ENCODE data around the gene TIGD1. TPM values are rescaled to one million over a fixed set of nuclear protein-coding genes. Genes with fewer than 3 reads are reported as not detected.

Gene TIGD1
- polyA plus RNA-seq, 1 donor from 2014 or later: 5.3 TPM

Other genes starting within 250 kb of the TIGD1 start
- gene ALPP, start 171.8 kb downstream of the TIGD1 start, polyA plus RNA-seq: not detected
- gene ALPG, start 143.7 kb downstream of the TIGD1 start, polyA plus RNA-seq: not detected
- not detected for gene ALPI, start 94.4 kb downstream of the TIGD1 start, polyA plus RNA-seq
- not detected for gene ECEL1, start 62.7 kb downstream of the TIGD1 start, polyA plus RNA-seq
- not detected for gene PRSS56, start 30.2 kb downstream of the TIGD1 start, polyA plus RNA-seq
- gene CHRND, start 24.4 kb downstream of the TIGD1 start, polyA plus RNA-seq: not detected
- not detected for gene CHRNG, start 10.9 kb downstream of the TIGD1 start, polyA plus RNA-seq
- gene EIF4E2, start 132 bp upstream of the TIGD1 start, polyA plus RNA-seq: 55.3 TPM
- 0.73 TPM for gene EFHD1, start 83.0 kb upstream of the TIGD1 start, polyA plus RNA-seq
- 24.3 TPM for gene GIGYF2, start 146.8 kb upstream of the TIGD1 start, polyA plus RNA-seq
- 0.09 TPM for gene KCNJ13, start 226.0 kb upstream of the TIGD1 start, polyA plus RNA-seq

All from IgD-negative memory B cell (primary cell).